Panc1 (cell line): ENCODE measurements around the gene OR51B4. TPM values are rescaled to one million over a fixed set of nuclear protein-coding genes. Genes with fewer than 3 reads are reported as not detected.

Experiments
- ATAC-seq: fragments of 200-7000 bp; cut with Tn5 transposase; 2 replicates; pipeline ENCODE4 v1.9.1; 2020; ENCODE audit warnings: mild to moderate bottlenecking, moderate library complexity
- BruUV-seq: library from RNA; stranded (reverse); fragments of 400-500 nt; replicated peaks from 2 replicates; lab custom pipeline; 2021; lab: Mats Ljungman, UMichigan
- CTCF ChIA-PET: fragments of 300-600 bp; sonication (Branson Sonifier 250); formaldehyde crosslinking; loops from one replicate; lab custom pipeline; 2022; ENCODE audit warnings: antibody characterized with exemption; lab: Charles Lee
- POLR2A ChIA-PET: fragments of 300-600 bp; sonication (Branson Sonifier 250); formaldehyde crosslinking; loops from one replicate; lab custom pipeline; 2022; ENCODE audit warnings: antibody characterized with exemption; lab: Charles Lee
- DNase-seq: peaks from one replicate; pipeline ENCODE4 v3.0.0-alpha.2; 2010; ENCODE audit warnings: low read depth, low spot score
- H3K27ac ChIP-seq: 2 replicates; pipeline ENCODE4 v1.5.1; 2011; ENCODE audit warnings: mild to moderate bottlenecking, low read length, inconsistent platforms
- H3K27me3 ChIP-seq: fragments of 200-500 bp; sonication (Bioruptor generic); 2 replicates; pipeline ENCODE4 v1.6.0; 2014; ENCODE audit warnings: low read length, inconsistent platforms; ENCODE audit not compliant: control insufficient read depth, insufficient read depth
- H3K36me3 ChIP-seq: fragments of 200-500 bp; sonication (Bioruptor generic); 2 replicates; pipeline ENCODE4 v1.5.1; 2014; ENCODE audit warnings: inconsistent platforms, mild to moderate bottlenecking, low read length, moderate library complexity; ENCODE audit not compliant: control insufficient read depth, insufficient read depth
- H3K4me1 ChIP-seq: 2 replicates; pipeline ENCODE4 v1.5.1; 2011; ENCODE audit warnings: inconsistent platforms, mild to moderate bottlenecking, low read length, moderate library complexity; ENCODE audit not compliant: control insufficient read depth, insufficient read depth
- H3K4me3 ChIP-seq, 2 experiments: 2 replicates each; pipeline ENCODE4 v1.5.1; 2011 to 2012; ENCODE audit warnings: low read depth in 2 of 2, low read length in 2 of 2, mild to moderate bottlenecking in 2 of 2, inconsistent platforms in 1 of 2, moderate library complexity in 1 of 2
- H3K9me3 ChIP-seq: fragments of 200-500 bp; sonication (Bioruptor generic); 2 replicates; pipeline ENCODE4 v1.5.1; 2014; ENCODE audit warnings: low read depth, mild to moderate bottlenecking, inconsistent platforms, low read length, moderate library complexity; ENCODE audit not compliant: control insufficient read depth, insufficient read depth
- CTCF ChIP-seq: fragments of 450-650 bp; IDR thresholded peaks from 2 replicates; pipeline ENCODE4 v1.5.1; 2017; ENCODE audit warnings: mild to moderate bottlenecking
- POLR2AphosphoS5 ChIP-seq: IDR thresholded peaks from 2 replicates; pipeline ENCODE4 v1.6.1; 2012; ENCODE audit warnings: mild to moderate bottlenecking, low read depth, low read length, moderate library complexity
- REST ChIP-seq, 2 experiments: IDR thresholded peaks; 2 replicates each; pipeline ENCODE4 v1.6.1; 2011 to 2012; ENCODE audit warnings: low read depth in 2 of 2, control low read depth in 1 of 2, low read length in 1 of 2, mild to moderate bottlenecking in 1 of 2, moderate library complexity in 1 of 2; ENCODE audit not compliant: insufficient read depth in 1 of 2
- SIN3A ChIP-seq: IDR thresholded peaks from 2 replicates; pipeline ENCODE4 v1.6.1; 2012; ENCODE audit warnings: low read depth, mild to moderate bottlenecking, low read length, moderate library complexity, borderline replicate concordance; ENCODE audit not compliant: insufficient read depth
- TCF7L2 ChIP-seq: IDR thresholded peaks from 2 replicates; pipeline ENCODE4 v1.6.1; 2011; ENCODE audit warnings: mild to moderate bottlenecking, low read depth, low read length, inconsistent platforms
- in situ Hi-C: cut with HindIII; loops from 2 replicates; pipeline ENCODE4 v1.10.0; 2016; ENCODE audit warnings: low sequenced_read_pairs, low pct_unique_long_range_greater_than_20kb
- intact Hi-C: fragments of 100-400 bp; cut with micrococcal nuclease; formaldehyde crosslinking; loops from one replicate; pipeline ENCODE4 v1.10.0; 2022; ENCODE audit not compliant: unreplicated experiment
- total RNA-seq: library from RNA; stranded (reverse); gene quantifications from one replicate; pipeline ENCODE4 v1.2.1, GENCODE V29; 2021; ENCODE audit not compliant: unreplicated experiment

Gene OR51B4
- total RNA-seq, 1 experiment from 2014 or later: not detected

GRCh38 chr11:5277807-5278382 is 23.9 kb downstream of the OR51B4 start:
- H3K27ac ChIP-seq: no peak overlapping the region
- no TSS peak for BruUV-seq
- CTCF ChIA-PET: interaction anchor here (1.1 kb wide), 1 partner anchor 973 kb away, joined by 3 read pairs; no protein-coding TSS in a partner anchor
- in situ Hi-C loops (no loop called here), intact Hi-C loops (no loop called here)
- no peak overlapping the region for H3K4me3 ChIP-seq
- no peaks in the 10 kb centered on the region for H3K9me3 ChIP-seq
- TF ChIP-seq POLR2AphosphoS5: no peak
- TF ChIP-seq CTCF: no peak
- no peak for TF ChIP-seq SIN3A
- TF ChIP-seq TCF7L2: no peak
- TF ChIP-seq REST (IDR thresholded peaks at IDR 0.05; ENCODE audit: insufficient read depth in 1 of 2, low read depth in 2 of 2, low read length in 1 of 2): no peak
- DNase-seq: no peak
- H3K27me3 ChIP-seq: no peaks in the 10 kb centered on the region
- no peaks in the 10 kb centered on the region for H3K36me3 ChIP-seq
- ATAC-seq: no peak
- H3K4me1 ChIP-seq: peaks cover 7% of the 10 kb centered on the region; the same call in 1 of the 2 replicates
- POLR2A ChIA-PET: no interaction called here

- DNase-seq: no peak
- CTCF ChIA-PET: interaction anchor here (0.7 kb wide), 1 partner anchor 9 kb away, joined by 4 read pairs; no protein-coding TSS in a partner anchor
- POLR2A ChIA-PET: interaction anchor here (0.6 kb wide), 1 partner anchor 101 kb away, joined by 5 read pairs; no protein-coding TSS in a partner anchor
- no TSS peak for BruUV-seq
- TF ChIP-seq TCF7L2 (no peak), CTCF (no peak), REST (IDR thresholded peaks at IDR 0.05; ENCODE audit: insufficient read depth in 1 of 2, low read depth in 2 of 2, low read length in 1 of 2) (no peak), SIN3A (no peak), POLR2AphosphoS5 (no peak)
- Histone ChIP-seq H3K4me1 (peaks cover 7% of the 10 kb centered on the region; the same call in 1 of the 2 replicates), H3K27ac (no peak overlapping the region), H3K27me3 (no peaks in the 10 kb centered on the region), H3K36me3 (no peaks in the 10 kb centered on the region), H3K4me3 (no peak overlapping the region), H3K9me3 (no peaks in the 10 kb centered on the region)
- in situ Hi-C loops (no loop called here), intact Hi-C loops (no loop called here)
- no peak for ATAC-seq
These were observed 25.0 kb downstream of the OR51B4 start for GRCh38 chr11:5276697-5277096.
